AG10803 (cell line): ENCODE measurements around the gene MTUS2.

Experiments used
- DNase-seq: peaks from one replicate; pipeline ENCODE4 v3.0.0; 2010; ENCODE audit warnings: low read depth
- H3K4me3 ChIP-seq: 2 replicates; pipeline ENCODE4 v1.5.1; 2011; ENCODE audit warnings: mild to moderate bottlenecking, low read length, control low read depth
- TF ChIP-seq, protein P1 (sequence below): conservative IDR thresholded peaks from 2 replicates; pipeline ENCODE4 v1.5.1; 2011; ENCODE audit warnings: mild to moderate bottlenecking, low read length, control low read depth, inconsistent platforms

Gene MTUS2

DNA sequence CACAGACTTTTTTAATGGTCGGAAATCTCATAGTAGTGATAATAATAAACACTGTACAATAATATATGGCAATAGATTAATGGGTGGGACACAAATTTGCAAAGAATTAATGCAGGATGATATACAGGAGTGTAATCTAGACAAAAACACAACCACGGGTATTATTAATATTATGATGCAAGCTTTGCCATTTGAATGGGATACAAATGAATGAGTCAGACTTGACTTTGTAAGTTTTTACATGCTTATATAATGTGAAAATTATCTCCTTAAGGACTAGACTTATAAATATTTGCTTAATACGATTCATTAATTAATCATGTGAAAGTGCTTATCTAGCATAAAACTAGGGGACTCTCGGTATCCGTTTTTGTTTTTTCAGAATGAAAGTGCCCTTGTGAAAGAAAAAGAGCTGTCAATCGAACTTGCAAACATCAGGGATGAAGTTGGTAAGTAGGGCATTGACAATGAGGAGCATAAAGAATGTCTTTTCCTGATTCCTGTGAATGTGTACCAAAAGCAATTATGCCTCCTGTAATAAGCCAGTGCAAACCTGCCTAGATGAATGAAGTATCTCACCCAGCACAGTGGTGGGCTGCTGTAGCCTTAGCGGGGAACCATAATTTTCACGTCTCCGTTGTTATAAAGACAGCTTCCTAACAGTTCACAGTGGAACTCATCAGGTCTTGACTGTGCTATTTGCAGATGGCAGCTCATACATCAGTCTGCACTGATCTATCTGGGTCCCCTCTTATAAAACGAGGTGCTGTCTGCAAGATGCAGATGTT, 619.7 kb downstream of the MTUS2 start:
- no peak overlapping the region for H3K4me3 ChIP-seq
- TF ChIP-seq, protein P1, sequence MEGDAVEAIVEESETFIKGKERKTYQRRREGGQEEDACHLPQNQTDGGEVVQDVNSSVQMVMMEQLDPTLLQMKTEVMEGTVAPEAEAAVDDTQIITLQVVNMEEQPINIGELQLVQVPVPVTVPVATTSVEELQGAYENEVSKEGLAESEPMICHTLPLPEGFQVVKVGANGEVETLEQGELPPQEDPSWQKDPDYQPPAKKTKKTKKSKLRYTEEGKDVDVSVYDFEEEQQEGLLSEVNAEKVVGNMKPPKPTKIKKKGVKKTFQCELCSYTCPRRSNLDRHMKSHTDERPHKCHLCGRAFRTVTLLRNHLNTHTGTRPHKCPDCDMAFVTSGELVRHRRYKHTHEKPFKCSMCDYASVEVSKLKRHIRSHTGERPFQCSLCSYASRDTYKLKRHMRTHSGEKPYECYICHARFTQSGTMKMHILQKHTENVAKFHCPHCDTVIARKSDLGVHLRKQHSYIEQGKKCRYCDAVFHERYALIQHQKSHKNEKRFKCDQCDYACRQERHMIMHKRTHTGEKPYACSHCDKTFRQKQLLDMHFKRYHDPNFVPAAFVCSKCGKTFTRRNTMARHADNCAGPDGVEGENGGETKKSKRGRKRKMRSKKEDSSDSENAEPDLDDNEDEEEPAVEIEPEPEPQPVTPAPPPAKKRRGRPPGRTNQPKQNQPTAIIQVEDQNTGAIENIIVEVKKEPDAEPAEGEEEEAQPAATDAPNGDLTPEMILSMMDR = no peak
- DNase-seq = no peak

DNA sequence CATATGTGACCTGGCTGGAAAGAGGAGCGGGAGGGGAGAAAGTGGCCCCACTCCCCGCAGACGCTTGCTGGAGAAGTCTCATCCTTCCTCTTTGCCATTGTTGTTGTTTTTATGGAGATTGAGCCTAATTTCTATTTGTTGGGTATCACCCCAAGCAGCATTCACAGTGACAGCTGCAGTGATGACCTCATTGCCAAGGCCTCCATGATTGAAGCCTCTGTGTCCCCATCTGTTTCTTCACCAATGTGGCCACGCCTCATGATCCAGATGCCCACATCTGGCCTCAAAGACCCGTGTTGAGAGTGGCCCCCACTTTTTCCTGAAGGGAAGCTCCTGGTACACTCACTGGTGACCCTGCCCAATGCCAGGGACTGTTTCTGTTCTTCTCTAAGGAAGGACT, 621.2 kb downstream of the MTUS2 start:
- H3K4me3 ChIP-seq = no peak overlapping the region
- DNase-seq = no peak
- TF ChIP-seq, protein P1 = no peak

DNA sequence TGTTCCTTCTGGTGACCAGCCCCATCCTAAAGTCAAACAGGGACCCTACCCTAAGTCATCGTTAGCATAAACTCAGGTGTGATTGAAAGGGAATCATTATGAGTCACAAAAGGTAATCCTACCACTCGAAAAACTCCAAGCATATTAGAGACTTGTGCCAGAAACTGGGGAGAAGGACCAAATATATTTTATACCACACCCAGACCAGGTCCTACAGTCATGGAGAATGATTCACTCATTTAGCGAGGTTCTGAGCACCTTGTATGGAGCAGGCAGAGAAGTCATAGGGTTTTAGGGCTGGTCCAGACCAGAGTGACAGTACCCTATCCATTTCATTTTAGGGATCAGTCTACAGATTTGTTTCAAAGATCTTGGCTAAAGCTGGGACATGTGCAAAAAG, 625.9 kb downstream of the MTUS2 start:
- DNase-seq = no peak
- TF ChIP-seq, protein P1 = no peak
- H3K4me3 ChIP-seq = no peak overlapping the region

DNA sequence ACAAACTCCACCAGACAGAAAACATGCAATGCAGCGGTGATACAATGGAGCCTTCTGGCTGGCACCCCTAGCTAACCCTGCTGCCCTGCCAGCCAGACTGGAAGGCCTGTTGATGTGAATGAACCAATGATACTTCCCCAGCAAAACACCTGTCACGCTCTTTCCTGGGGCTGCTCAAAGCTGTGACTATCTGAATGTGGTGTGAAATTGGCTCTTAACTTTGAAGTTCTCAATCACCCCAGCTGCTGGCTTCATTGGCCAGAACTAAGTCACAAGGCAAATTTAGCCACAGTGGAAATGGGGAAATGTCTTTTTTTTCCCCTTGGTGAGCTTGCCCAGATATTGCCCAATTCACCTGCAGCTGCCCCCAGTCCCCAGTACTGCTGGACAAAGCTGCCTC, 628.0 kb downstream of the MTUS2 start:
- no peak for DNase-seq
- H3K4me3 ChIP-seq = no peak overlapping the region
- TF ChIP-seq, protein P1 = no peak

DNA sequence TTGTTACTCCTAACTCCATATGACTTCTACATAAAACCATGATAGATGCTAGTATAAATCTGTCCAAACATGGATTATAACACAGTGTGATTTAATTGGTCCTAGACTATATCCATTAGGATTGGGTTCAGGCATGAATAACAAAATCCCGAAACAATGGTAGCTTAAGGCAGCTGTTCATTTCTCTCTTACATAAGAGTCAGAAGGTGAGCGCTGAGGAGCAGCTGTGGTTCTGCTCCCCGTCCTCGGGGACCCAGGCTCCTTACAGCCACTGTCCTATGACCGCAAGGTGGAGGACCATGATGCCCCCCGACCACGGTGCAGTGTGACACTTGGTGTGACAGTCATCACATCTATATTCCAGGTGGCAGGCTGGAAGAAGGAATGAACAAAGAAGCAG, 629.6 kb downstream of the MTUS2 start:
- no peak for DNase-seq
- H3K4me3 ChIP-seq = no peak overlapping the region
- TF ChIP-seq, protein P1 = no peak

DNA sequence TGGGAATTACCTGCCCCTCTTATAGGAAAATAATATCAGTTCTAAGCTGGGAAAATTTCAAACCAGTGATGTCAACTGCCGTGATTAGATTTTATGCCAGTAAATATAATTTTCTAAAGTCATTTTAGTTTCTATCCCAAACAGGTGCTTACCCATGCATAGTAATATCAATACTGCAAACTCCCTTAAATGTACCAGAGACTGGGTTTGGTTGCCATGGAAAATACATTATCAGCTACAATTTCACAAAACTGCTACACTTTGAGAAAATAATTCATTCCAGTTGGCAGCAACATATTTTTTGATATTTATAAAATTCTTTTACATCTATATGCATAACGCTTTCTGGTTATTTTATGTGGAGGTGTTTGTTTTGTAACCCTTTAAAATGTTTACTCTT, 631.8 kb downstream of the MTUS2 start:
- TF ChIP-seq, protein P1 = no peak
- H3K4me3 ChIP-seq = no peak overlapping the region
- no peak for DNase-seq
